Activated CD8-positive, alpha-beta T cell treated with anti-CD3 and anti-CD28 coated beads for 36 hours (primary cell): ENCODE results near the gene FOXD4. TPM values are rescaled to one million over a fixed set of nuclear protein-coding genes. Genes with fewer than 3 reads are reported as not detected.
"Not testable (repeated sequence)": the region's sequence is repeated elsewhere in the genome, so short reads cannot be mapped to it uniquely, and the experiment has no call there.

Source experiments
- ATAC-seq: fragments of 200-7000 bp; cut with Tn5 transposase; one replicate; pipeline ENCODE4 v1.10.0; 2021; ENCODE audit warnings: mild to moderate bottlenecking, moderate library complexity
- CTCF ChIA-PET: fragments of 350-600 bp; sonication (Branson Sonifier 250); formaldehyde crosslinking; loops from one replicate; lab custom pipeline; 2021; ENCODE audit warnings: antibody characterized with exemption; lab: Charles Lee
- POLR2A ChIA-PET: fragments of 350-600 bp; sonication (Branson Sonifier 250); formaldehyde crosslinking; loops from one replicate; lab custom pipeline; 2021; ENCODE audit warnings: antibody characterized with exemption; lab: Charles Lee
- DNase-seq: peaks from one replicate; pipeline ENCODE4 v3.0.0-alpha.2; 2020
- H3K27ac Mint-ChIP-seq: one replicate; pipeline ENCODE4 v1.8.0; 2021; ENCODE audit warnings: mild to moderate bottlenecking, mixed read lengths
- H3K27me3 Mint-ChIP-seq: one replicate; pipeline ENCODE4 v1.8.0; 2021; ENCODE audit warnings: mixed read lengths
- H3K36me3 Mint-ChIP-seq: one replicate; pipeline ENCODE4 v1.8.0; 2021; ENCODE audit warnings: low read depth, mixed read lengths
- H3K4me1 Mint-ChIP-seq: one replicate; pipeline ENCODE4 v1.8.0; 2021; ENCODE audit warnings: low read depth, mixed read lengths
- H3K4me3 Mint-ChIP-seq: one replicate; pipeline ENCODE4 v1.8.0; 2021; ENCODE audit warnings: mild to moderate bottlenecking, moderate library complexity, mixed read lengths
- H3K9me3 Mint-ChIP-seq: one replicate; pipeline ENCODE4 v1.8.0; 2021; ENCODE audit warnings: mixed read lengths
- intact Hi-C: fragments of 100-400 bp; cut with micrococcal nuclease; formaldehyde crosslinking; loops from one replicate; pipeline ENCODE4 v1.10.0; 2022
- total RNA-seq, 2 experiments: library from RNA; stranded (reverse); gene quantifications; one replicate each; pipeline ENCODE4 v1.2.3, GENCODE V29; 2021

Gene FOXD4
- total RNA-seq = not detected

- H3K27ac Mint-ChIP-seq, H3K36me3 Mint-ChIP-seq, intact Hi-C loops, POLR2A ChIA-PET, DNase-seq, H3K9me3 Mint-ChIP-seq, CTCF ChIA-PET, ATAC-seq: not testable (repeated sequence)
- H3K27me3 Mint-ChIP-seq = peaks cover 26% of the 10 kb centered on the region
- peak within 1 kb of the TSS; percentile 43 for H3K4me3 Mint-ChIP-seq
- peaks cover 16% of the 10 kb centered on the region for H3K4me1 Mint-ChIP-seq
These were observed at the start of gene FOXD4 for GRCh38 chr9:117995-118467. Gene FOXD4, minus strand, starts transcription at chr9:118417. Its CDS starts 298 bp downstream, at chr9:118119.

GRCh38 chr9:159871-160270, 41.7 kb upstream of the FOXD4 start:
- intact Hi-C loops, H3K4me1 Mint-ChIP-seq, H3K27me3 Mint-ChIP-seq, H3K9me3 Mint-ChIP-seq, H3K36me3 Mint-ChIP-seq, CTCF ChIA-PET, DNase-seq, H3K4me3 Mint-ChIP-seq, H3K27ac Mint-ChIP-seq, ATAC-seq, POLR2A ChIA-PET: not testable (repeated sequence)

GRCh38 chr9:151173-151572, 33.0 kb upstream of the FOXD4 start:
- ATAC-seq, POLR2A ChIA-PET, H3K36me3 Mint-ChIP-seq, CTCF ChIA-PET, intact Hi-C loops, DNase-seq, H3K9me3 Mint-ChIP-seq, H3K4me3 Mint-ChIP-seq, H3K27me3 Mint-ChIP-seq, H3K27ac Mint-ChIP-seq, H3K4me1 Mint-ChIP-seq: not testable (repeated sequence)

GRCh38 chr9:139880-140279, 21.7 kb upstream of the FOXD4 start:
- H3K9me3 Mint-ChIP-seq, DNase-seq, H3K27me3 Mint-ChIP-seq, CTCF ChIA-PET, POLR2A ChIA-PET, H3K27ac Mint-ChIP-seq, intact Hi-C loops, ATAC-seq, H3K4me1 Mint-ChIP-seq, H3K4me3 Mint-ChIP-seq, H3K36me3 Mint-ChIP-seq: not testable (repeated sequence)

GRCh38 chr9:117144-117994, 848 bp downstream of the FOXD4 start:
- intact Hi-C loops, H3K9me3 Mint-ChIP-seq, CTCF ChIA-PET, H3K27ac Mint-ChIP-seq, ATAC-seq, POLR2A ChIA-PET, H3K36me3 Mint-ChIP-seq: not testable (repeated sequence)
- peaks cover 31% of the 10 kb centered on the region for H3K27me3 Mint-ChIP-seq
- H3K4me3 Mint-ChIP-seq = peak overlapping the region; percentile 43
- peaks cover 16% of the 10 kb centered on the region for H3K4me1 Mint-ChIP-seq
- DNase-seq = peak; percentile 45

GRCh38 chr9:116239-117077, 1.8 kb downstream of the FOXD4 start:
- POLR2A ChIA-PET, H3K4me3 Mint-ChIP-seq, ATAC-seq, intact Hi-C loops, H3K36me3 Mint-ChIP-seq, CTCF ChIA-PET, H3K27ac Mint-ChIP-seq, H3K9me3 Mint-ChIP-seq: not testable (repeated sequence)
- DNase-seq = peak; percentile 15
- Mint-ChIP-seq H3K4me1 (peaks cover 16% of the 10 kb centered on the region), H3K27me3 (peaks cover 34% of the 10 kb centered on the region)

GRCh38 chr9:115118-115451, 3.1 kb downstream of the FOXD4 start:
- DNase-seq, H3K27ac Mint-ChIP-seq, CTCF ChIA-PET, POLR2A ChIA-PET, intact Hi-C loops, H3K9me3 Mint-ChIP-seq, ATAC-seq, H3K36me3 Mint-ChIP-seq: not testable (repeated sequence)
- peak overlapping the region; percentile 47 for H3K4me3 Mint-ChIP-seq
- H3K27me3 Mint-ChIP-seq = peaks cover 34% of the 10 kb centered on the region
- H3K4me1 Mint-ChIP-seq = peaks cover 16% of the 10 kb centered on the region

GRCh38 chr9:114267-115117, 3.7 kb downstream of the FOXD4 start:
- peaks cover 16% of the 10 kb centered on the region for H3K4me1 Mint-ChIP-seq
- H3K27ac Mint-ChIP-seq, intact Hi-C loops, H3K9me3 Mint-ChIP-seq, CTCF ChIA-PET, POLR2A ChIA-PET, H3K36me3 Mint-ChIP-seq, DNase-seq: not testable (repeated sequence)
- H3K27me3 Mint-ChIP-seq = peaks cover 37% of the 10 kb centered on the region
- H3K4me3 Mint-ChIP-seq = peak overlapping the region; percentile 70
- peak; percentile 21 for ATAC-seq

- peak; percentile 61 for DNase-seq
- H3K27ac Mint-ChIP-seq, CTCF ChIA-PET, H3K9me3 Mint-ChIP-seq, H3K36me3 Mint-ChIP-seq, POLR2A ChIA-PET, intact Hi-C loops: not testable (repeated sequence)
- Mint-ChIP-seq H3K27me3 (peaks cover 41% of the 10 kb centered on the region), H3K4me1 (peaks cover 16% of the 10 kb centered on the region), H3K4me3 (peak overlapping the region; percentile 70)
- peak; percentile 88 for ATAC-seq
These were observed 4.5 kb downstream of the FOXD4 start for GRCh38 chr9:113468-114266.

GRCh38 chr9:112589-113467, 5.4 kb downstream of the FOXD4 start:
- DNase-seq = not testable (repeated sequence)
- H3K27me3 Mint-ChIP-seq = peaks cover 36% of the 10 kb centered on the region

More at GRCh38 chr9:112589-113467, 5.4 kb downstream of the FOXD4 start:
- H3K36me3 Mint-ChIP-seq, intact Hi-C loops, H3K27ac Mint-ChIP-seq, POLR2A ChIA-PET, ATAC-seq, H3K9me3 Mint-ChIP-seq, CTCF ChIA-PET: not testable (repeated sequence)
- peak overlapping the region; percentile 35 for H3K4me3 Mint-ChIP-seq
- peaks cover 16% of the 10 kb centered on the region for H3K4me1 Mint-ChIP-seq
